Brain microvascular endothelial cell (primary cell): ENCODE measurements around the gene NOL4L.
A peak's percentile ranks its signal among the peaks of the same experiment; 100 is the strongest.

ENCODE experiments used
- DNase-seq: peaks from one replicate; pipeline ENCODE4 v3.0.0-alpha.2; 2020
- H3K27ac ChIP-seq: fragments of 250-450 bp; sonication (Bioruptor Pico); 2 replicates; pipeline ENCODE4 v1.5.1; 2020; ENCODE audit warnings: mild to moderate bottlenecking, moderate library complexity
- H3K27me3 ChIP-seq: fragments of 250-450 bp; sonication (Bioruptor Pico); replicated peaks from 2 replicates; pipeline ENCODE4 v1.5.1; 2020; ENCODE audit warnings: mild to moderate bottlenecking
- H3K36me3 ChIP-seq: fragments of 250-450 bp; sonication (Bioruptor Pico); replicated peaks from 2 replicates; pipeline ENCODE4 v1.5.1; 2020; ENCODE audit warnings: mild to moderate bottlenecking
- H3K4me3 ChIP-seq: 2 replicates; pipeline ENCODE4 v1.5.1; 2011; ENCODE audit warnings: low read depth, mild to moderate bottlenecking, control low read depth, low read length, moderate library complexity
- in situ Hi-C: cut with HindIII; loops from 2 replicates; pipeline ENCODE4 v1.10.0; 2017; ENCODE audit warnings: low sequenced_read_pairs, low pct_ligation_motif_present
- TF ChIP-seq, protein P1 (sequence below): IDR thresholded peaks from 2 replicates; pipeline ENCODE4 v1.5.1; 2011; ENCODE audit warnings: low read depth, mild to moderate bottlenecking, moderate library complexity, low read length, control low read depth, inconsistent platforms; ENCODE audit errors: missing control alignments

Gene NOL4L

DNA sequence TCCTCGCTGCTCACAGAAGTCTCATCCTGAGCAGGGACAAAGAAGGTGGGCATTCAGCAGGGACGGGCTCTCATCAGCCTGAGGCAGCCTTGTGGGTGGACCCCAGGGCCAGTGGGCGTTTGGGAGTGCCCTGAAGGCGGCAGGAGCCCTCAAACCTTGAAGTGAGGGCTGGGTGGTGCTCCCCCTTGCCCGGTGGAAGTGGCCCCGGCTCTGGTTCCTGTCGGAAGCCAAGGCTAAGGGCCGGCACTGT is 110.5 kb downstream of the NOL4L start:
- no peak for DNase-seq
- in situ Hi-C loops, result no loop called here
- H3K27ac ChIP-seq, result peak overlapping the region; percentile 75
- H3K27me3 ChIP-seq, result no peaks in the 10 kb centered on the region
- TF ChIP-seq, protein P1, sequence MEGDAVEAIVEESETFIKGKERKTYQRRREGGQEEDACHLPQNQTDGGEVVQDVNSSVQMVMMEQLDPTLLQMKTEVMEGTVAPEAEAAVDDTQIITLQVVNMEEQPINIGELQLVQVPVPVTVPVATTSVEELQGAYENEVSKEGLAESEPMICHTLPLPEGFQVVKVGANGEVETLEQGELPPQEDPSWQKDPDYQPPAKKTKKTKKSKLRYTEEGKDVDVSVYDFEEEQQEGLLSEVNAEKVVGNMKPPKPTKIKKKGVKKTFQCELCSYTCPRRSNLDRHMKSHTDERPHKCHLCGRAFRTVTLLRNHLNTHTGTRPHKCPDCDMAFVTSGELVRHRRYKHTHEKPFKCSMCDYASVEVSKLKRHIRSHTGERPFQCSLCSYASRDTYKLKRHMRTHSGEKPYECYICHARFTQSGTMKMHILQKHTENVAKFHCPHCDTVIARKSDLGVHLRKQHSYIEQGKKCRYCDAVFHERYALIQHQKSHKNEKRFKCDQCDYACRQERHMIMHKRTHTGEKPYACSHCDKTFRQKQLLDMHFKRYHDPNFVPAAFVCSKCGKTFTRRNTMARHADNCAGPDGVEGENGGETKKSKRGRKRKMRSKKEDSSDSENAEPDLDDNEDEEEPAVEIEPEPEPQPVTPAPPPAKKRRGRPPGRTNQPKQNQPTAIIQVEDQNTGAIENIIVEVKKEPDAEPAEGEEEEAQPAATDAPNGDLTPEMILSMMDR, result no peak
- H3K36me3 ChIP-seq, result peaks cover 31% of the 10 kb centered on the region
- H3K4me3 ChIP-seq, result peak overlapping the region; percentile 54

DNA sequence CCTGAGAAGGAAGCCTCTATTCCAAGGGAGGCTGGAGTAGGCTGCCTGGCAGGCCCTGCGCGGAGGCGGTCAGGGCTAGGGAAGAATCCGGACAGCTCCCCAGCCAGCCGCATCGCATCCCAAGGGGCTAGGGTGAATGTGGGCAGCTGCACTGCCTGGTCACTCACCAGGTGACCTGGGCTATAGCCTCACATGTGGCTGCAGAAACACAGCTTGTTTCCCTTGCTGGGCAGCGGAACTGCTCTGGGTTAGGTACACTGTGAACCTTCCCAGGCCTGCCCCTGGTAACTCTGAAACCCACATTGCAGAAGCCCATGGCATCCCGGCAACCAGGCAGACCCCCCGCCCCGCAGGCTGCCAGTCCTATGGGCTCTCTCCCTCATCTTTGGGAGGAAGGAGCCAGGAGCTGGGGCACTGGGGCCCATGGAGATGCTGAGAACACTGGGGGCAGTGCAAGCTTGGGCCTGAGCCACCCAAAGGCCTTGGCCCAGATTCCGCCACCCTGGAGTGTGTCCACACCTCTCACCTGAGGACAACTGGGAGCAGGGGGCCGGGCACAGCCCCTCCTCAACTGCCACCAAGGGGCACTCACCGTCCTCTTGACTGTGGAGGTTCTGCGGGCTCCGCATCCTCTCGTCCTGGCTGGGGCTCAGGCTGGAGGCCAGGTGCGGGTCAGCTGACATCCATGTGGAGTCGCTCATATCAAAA is 111.0 kb downstream of the NOL4L start:
- H3K27me3 ChIP-seq, result no peaks in the 10 kb centered on the region
- peaks cover 31% of the 10 kb centered on the region for H3K36me3 ChIP-seq
- peak overlapping the region; percentile 54 for H3K4me3 ChIP-seq
- in situ Hi-C loops, result no loop called here
- TF ChIP-seq, protein P1, result peak; percentile 0
- H3K27ac ChIP-seq, result peak overlapping the region; percentile 75
- no peak for DNase-seq

GRCh38 chr20:32473231-32474008 is 111.7 kb downstream of the NOL4L start:
- H3K4me3 ChIP-seq, result peak overlapping the region; percentile 54
- H3K27me3 ChIP-seq, result no peaks in the 10 kb centered on the region
- in situ Hi-C loops, result no loop called here
- no peak for DNase-seq
- H3K36me3 ChIP-seq, result peaks cover 31% of the 10 kb centered on the region
- TF ChIP-seq, protein P1, result no peak
- H3K27ac ChIP-seq, result peak overlapping the region; percentile 11

- Histone ChIP-seq H3K27me3 (no peaks in the 10 kb centered on the region), H3K36me3 (peaks cover 31% of the 10 kb centered on the region), H3K4me3 (peak overlapping the region; percentile 54), H3K27ac (peak overlapping the region; percentile 0)
- DNase-seq, result no peak
- TF ChIP-seq, protein P1, result no peak
- in situ Hi-C loops, result no loop called here
Observed at GRCh38 chr20:32472581-32473207, 112.4 kb downstream of the NOL4L start.

- in situ Hi-C loops, result no loop called here
- no peak for DNase-seq
- TF ChIP-seq, protein P1, result no peak
- H3K27ac ChIP-seq, result peak overlapping the region; percentile 88
- no peak overlapping the region for H3K4me3 ChIP-seq
- no peaks in the 10 kb centered on the region for H3K27me3 ChIP-seq
- peaks cover 38% of the 10 kb centered on the region for H3K36me3 ChIP-seq
Observed at GRCh38 chr20:32470940-32471339, 114.2 kb downstream of the NOL4L start.
